ENCODE data around the gene NKG7. TPM values are rescaled to one million over a fixed set of nuclear protein-coding genes. Genes with fewer than 3 reads are reported as not detected.

Gene NKG7
- total and polyA plus RNA-seq, 2 of the 13 experiments (the other 11 are each of a cell fraction or from before 2014, with no cell fraction given), result 0.40 TPM; not detected in 1

GRCh38 chr19:51367565-51368365 is 4.7 kb downstream of the NKG7 start (continued):
- TF ChIP-seq, protein P1, sequence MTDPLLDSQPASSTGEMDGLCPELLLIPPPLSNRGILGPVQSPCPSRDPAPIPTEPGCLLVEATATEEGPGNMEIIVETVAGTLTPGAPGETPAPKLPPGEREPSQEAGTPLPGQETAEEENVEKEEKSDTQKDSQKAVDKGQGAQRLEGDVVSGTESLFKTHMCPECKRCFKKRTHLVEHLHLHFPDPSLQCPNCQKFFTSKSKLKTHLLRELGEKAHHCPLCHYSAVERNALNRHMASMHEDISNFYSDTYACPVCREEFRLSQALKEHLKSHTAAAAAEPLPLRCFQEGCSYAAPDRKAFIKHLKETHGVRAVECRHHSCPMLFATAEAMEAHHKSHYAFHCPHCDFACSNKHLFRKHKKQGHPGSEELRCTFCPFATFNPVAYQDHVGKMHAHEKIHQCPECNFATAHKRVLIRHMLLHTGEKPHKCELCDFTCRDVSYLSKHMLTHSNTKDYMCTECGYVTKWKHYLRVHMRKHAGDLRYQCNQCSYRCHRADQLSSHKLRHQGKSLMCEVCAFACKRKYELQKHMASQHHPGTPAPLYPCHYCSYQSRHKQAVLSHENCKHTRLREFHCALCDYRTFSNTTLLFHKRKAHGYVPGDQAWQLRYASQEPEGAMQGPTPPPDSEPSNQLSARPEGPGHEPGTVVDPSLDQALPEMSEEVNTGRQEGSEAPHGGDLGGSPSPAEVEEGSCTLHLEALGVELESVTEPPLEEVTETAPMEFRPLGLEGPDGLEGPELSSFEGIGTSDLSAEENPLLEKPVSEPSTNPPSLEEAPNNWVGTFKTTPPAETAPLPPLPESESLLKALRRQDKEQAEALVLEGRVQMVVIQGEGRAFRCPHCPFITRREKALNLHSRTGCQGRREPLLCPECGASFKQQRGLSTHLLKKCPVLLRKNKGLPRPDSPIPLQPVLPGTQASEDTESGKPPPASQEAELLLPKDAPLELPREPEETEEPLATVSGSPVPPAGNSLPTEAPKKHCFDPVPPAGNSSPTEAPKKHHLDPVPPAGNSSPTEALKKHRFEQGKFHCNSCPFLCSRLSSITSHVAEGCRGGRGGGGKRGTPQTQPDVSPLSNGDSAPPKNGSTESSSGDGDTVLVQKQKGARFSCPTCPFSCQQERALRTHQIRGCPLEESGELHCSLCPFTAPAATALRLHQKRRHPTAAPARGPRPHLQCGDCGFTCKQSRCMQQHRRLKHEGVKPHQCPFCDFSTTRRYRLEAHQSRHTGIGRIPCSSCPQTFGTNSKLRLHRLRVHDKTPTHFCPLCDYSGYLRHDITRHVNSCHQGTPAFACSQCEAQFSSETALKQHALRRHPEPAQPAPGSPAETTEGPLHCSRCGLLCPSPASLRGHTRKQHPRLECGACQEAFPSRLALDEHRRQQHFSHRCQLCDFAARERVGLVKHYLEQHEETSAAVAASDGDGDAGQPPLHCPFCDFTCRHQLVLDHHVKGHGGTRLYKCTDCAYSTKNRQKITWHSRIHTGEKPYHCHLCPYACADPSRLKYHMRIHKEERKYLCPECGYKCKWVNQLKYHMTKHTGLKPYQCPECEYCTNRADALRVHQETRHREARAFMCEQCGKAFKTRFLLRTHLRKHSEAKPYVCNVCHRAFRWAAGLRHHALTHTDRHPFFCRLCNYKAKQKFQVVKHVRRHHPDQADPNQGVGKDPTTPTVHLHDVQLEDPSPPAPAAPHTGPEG (CRISPR knock-in tag; IDR thresholded peaks at IDR 0.05), result 0 out of 2 replicates have a peak, but pooled peaks have one; percentile 65
- TF ChIP-seq, protein P2, sequence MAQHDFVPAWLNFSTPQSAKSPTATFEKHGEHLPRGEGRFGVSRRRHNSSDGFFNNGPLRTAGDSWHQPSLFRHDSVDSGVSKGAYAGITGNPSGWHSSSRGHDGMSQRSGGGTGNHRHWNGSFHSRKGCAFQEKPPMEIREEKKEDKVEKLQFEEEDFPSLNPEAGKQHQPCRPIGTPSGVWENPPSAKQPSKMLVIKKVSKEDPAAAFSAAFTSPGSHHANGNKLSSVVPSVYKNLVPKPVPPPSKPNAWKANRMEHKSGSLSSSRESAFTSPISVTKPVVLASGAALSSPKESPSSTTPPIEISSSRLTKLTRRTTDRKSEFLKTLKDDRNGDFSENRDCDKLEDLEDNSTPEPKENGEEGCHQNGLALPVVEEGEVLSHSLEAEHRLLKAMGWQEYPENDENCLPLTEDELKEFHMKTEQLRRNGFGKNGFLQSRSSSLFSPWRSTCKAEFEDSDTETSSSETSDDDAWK (CRISPR knock-in tag; IDR thresholded peaks at IDR 0.05), result no peak
- TF ChIP-seq SOX13 (IDR thresholded peaks at IDR 0.05) (no peak), SOX13 (CRISPR knock-in tag; conservative IDR thresholded peaks at IDR 0.05 in 1 of 2, IDR thresholded peaks at IDR 0.05 in 1 of 2) (peak in 1 of 2 experiments; percentile 29; a peak in 2 of 4 replicates), PCBP1 (IDR thresholded peaks at IDR 0.05; ENCODE audit: borderline replicate concordance, low read depth, low read length) (no peak), KLF11 (CRISPR knock-in tag; IDR thresholded peaks at IDR 0.05) (no peak), ZIK1 (CRISPR knock-in tag; IDR thresholded peaks at IDR 0.05; ENCODE audit: borderline replicate concordance, low read depth) (peak; percentile 76; the same call in 1 of the 2 replicates), REXO4 (CRISPR knock-in tag; IDR thresholded peaks at IDR 0.05; ENCODE audit: borderline replicate concordance) (peak; percentile 32; the same call in 1 of the 2 replicates), CCAR2 (optimal IDR thresholded peaks at IDR 0.05; ENCODE audit: low read depth, low read length) (no peak), ZNF660 (CRISPR knock-in tag; IDR thresholded peaks at IDR 0.05; ENCODE audit: borderline replicate concordance, low read depth) (no peak), ZNF569 (CRISPR knock-in tag; IDR thresholded peaks at IDR 0.05; ENCODE audit: borderline replicate concordance) (no peak; the same call in 1 of the 2 replicates), KDM5A (IDR thresholded peaks at IDR 0.05; ENCODE audit: borderline replicate concordance, low read length) (no peak; the same call in 1 of the 2 replicates), ZNF24 (IDR thresholded peaks at IDR 0.05) (no peak)
- TF ChIP-seq, protein P3, sequence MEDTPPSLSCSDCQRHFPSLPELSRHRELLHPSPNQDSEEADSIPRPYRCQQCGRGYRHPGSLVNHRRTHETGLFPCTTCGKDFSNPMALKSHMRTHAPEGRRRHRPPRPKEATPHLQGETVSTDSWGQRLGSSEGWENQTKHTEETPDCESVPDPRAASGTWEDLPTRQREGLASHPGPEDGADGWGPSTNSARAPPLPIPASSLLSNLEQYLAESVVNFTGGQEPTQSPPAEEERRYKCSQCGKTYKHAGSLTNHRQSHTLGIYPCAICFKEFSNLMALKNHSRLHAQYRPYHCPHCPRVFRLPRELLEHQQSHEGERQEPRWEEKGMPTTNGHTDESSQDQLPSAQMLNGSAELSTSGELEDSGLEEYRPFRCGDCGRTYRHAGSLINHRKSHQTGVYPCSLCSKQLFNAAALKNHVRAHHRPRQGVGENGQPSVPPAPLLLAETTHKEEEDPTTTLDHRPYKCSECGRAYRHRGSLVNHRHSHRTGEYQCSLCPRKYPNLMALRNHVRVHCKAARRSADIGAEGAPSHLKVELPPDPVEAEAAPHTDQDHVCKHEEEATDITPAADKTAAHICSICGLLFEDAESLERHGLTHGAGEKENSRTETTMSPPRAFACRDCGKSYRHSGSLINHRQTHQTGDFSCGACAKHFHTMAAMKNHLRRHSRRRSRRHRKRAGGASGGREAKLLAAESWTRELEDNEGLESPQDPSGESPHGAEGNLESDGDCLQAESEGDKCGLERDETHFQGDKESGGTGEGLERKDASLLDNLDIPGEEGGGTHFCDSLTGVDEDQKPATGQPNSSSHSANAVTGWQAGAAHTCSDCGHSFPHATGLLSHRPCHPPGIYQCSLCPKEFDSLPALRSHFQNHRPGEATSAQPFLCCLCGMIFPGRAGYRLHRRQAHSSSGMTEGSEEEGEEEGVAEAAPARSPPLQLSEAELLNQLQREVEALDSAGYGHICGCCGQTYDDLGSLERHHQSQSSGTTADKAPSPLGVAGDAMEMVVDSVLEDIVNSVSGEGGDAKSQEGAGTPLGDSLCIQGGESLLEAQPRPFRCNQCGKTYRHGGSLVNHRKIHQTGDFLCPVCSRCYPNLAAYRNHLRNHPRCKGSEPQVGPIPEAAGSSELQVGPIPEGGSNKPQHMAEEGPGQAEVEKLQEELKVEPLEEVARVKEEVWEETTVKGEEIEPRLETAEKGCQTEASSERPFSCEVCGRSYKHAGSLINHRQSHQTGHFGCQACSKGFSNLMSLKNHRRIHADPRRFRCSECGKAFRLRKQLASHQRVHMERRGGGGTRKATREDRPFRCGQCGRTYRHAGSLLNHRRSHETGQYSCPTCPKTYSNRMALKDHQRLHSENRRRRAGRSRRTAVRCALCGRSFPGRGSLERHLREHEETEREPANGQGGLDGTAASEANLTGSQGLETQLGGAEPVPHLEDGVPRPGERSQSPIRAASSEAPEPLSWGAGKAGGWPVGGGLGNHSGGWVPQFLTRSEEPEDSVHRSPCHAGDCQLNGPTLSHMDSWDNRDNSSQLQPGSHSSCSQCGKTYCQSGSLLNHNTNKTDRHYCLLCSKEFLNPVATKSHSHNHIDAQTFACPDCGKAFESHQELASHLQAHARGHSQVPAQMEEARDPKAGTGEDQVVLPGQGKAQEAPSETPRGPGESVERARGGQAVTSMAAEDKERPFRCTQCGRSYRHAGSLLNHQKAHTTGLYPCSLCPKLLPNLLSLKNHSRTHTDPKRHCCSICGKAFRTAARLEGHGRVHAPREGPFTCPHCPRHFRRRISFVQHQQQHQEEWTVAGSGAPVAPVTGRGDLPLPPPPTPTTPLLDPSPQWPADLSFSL (CRISPR knock-in tag; IDR thresholded peaks at IDR 0.05), result 0 out of 2 replicates have a peak, but pooled peaks have one; percentile 64

All from HepG2 (cell line).